GM23248 (cell line): ENCODE measurements around the gene PPP5C. TPM values are rescaled to one million over a fixed set of nuclear protein-coding genes. Genes with fewer than 3 reads are reported as not detected.

Source experiments
- DNase-seq: peaks from one replicate; pipeline ENCODE4 v3.0.0-alpha.2; 2015
- H2AFZ ChIP-seq: fragments of 200-600 bp; sonication (generic); 2 replicates; pipeline ENCODE4 v1.6.1; 2016; ENCODE audit warnings: antibody characterized with exemption
- H3F3A ChIP-seq: fragments of 200-600 bp; sonication (generic); 2 replicates; pipeline ENCODE4 v1.6.1; 2016; ENCODE audit warnings: mild to moderate bottlenecking, antibody characterized with exemption, mixed run types; ENCODE audit not compliant: insufficient read depth
- H3K27ac ChIP-seq: fragments of 200-600 bp; sonication (generic); 2 replicates; pipeline ENCODE4 v1.5.1; 2016; ENCODE audit warnings: mild to moderate bottlenecking
- H3K27me3 ChIP-seq: fragments of 200-600 bp; sonication (generic); replicated peaks from 2 replicates; pipeline ENCODE4 v1.6.1; 2016; ENCODE audit warnings: mild to moderate bottlenecking; ENCODE audit not compliant: insufficient read depth
- H3K36me3 ChIP-seq: fragments of 200-600 bp; sonication (generic); 2 replicates; pipeline ENCODE4 v1.6.1; 2016; ENCODE audit warnings: low read depth, mild to moderate bottlenecking
- H3K4me1 ChIP-seq: fragments of 200-600 bp; sonication (generic); 2 replicates; pipeline ENCODE4 v1.6.1; 2016; ENCODE audit warnings: mild to moderate bottlenecking; ENCODE audit not compliant: insufficient read depth
- H3K4me2 ChIP-seq: fragments of 200-600 bp; sonication (generic); one replicate; pipeline ENCODE4 v1.6.1; 2016; ENCODE audit warnings: mild to moderate bottlenecking; ENCODE audit not compliant: unreplicated experiment
- H3K4me3 ChIP-seq: fragments of 200-600 bp; sonication (generic); 2 replicates; pipeline ENCODE4 v1.5.1; 2016; ENCODE audit warnings: mild to moderate bottlenecking
- H3K79me2 ChIP-seq: fragments of 200-600 bp; sonication (generic); 2 replicates; pipeline ENCODE4 v1.6.1; 2016; ENCODE audit warnings: mild to moderate bottlenecking; ENCODE audit not compliant: insufficient read depth
- H3K9ac ChIP-seq: fragments of 200-600 bp; sonication (generic); 2 replicates; pipeline ENCODE4 v1.6.1; 2016; ENCODE audit warnings: mild to moderate bottlenecking
- H3K9me2 ChIP-seq: fragments of 200-600 bp; sonication (generic); 2 replicates; pipeline ENCODE4 v1.6.1; 2016; ENCODE audit warnings: mixed run types, mild to moderate bottlenecking, moderate library complexity; ENCODE audit not compliant: insufficient read depth
- H3K9me3 ChIP-seq: fragments of 200-600 bp; sonication (generic); one replicate; pipeline ENCODE4 v1.6.1; 2017; ENCODE audit warnings: low read depth
- H4K20me1 ChIP-seq: fragments of 200-600 bp; sonication (generic); 2 replicates; pipeline ENCODE4 v1.6.0; 2016; ENCODE audit not compliant: insufficient read depth
- EZH2 ChIP-seq: fragments of 200-600 bp; sonication (generic); IDR thresholded peaks from 2 replicates; pipeline ENCODE4 v1.6.1; 2018; ENCODE audit warnings: antibody characterized with exemption, mild to moderate bottlenecking; ENCODE audit not compliant: insufficient read depth, poor library complexity, severe bottlenecking
- EZH2phosphoT487 ChIP-seq: fragments of 200-600 bp; sonication (generic); IDR thresholded peaks from 2 replicates; pipeline ENCODE4 v1.6.1; 2018; ENCODE audit warnings: antibody characterized with exemption, moderate library complexity, mild to moderate bottlenecking, low read depth; ENCODE audit not compliant: insufficient read depth
- WGBS, 2 experiments: methylation state at CpG; one replicate each; pipeline ENCODE4 v1.1.6; 2015 to 2017; ENCODE audit warnings: low lambda C conversion rate in 2 of 2, low coverage in 1 of 2; ENCODE audit errors: missing lambda C conversion rate in 2 of 2; 5-methylcytosine and 5-hydroxymethylcytosine counted together
- in situ Hi-C: fragments of 300-500 bp; cut with MboI; formaldehyde crosslinking; loops from 2 replicates; pipeline ENCODE4 v1.15.0; 2020
- polyA plus RNA-seq: library from polyadenylated mRNA; unstranded; fragments of >200 nt; fragmentation: Nextera tagmentation; extraction: Ambion mirVana; gene quantifications from 2 replicates; pipeline ENCODE4 v1.2.1, GENCODE V29; 2016
- total RNA-seq: library from RNA; depleted of rRNA; stranded (reverse); fragments of >200 nt; shearing (Covaris generic); gene quantifications from 2 replicates; pipeline ENCODE4 v1.2.3, GENCODE V29; 2014

Gene PPP5C
- total and polyA plus RNA-seq, 2 experiments from 2014 or later, result 47.3 to 60.8 TPM

DNA sequence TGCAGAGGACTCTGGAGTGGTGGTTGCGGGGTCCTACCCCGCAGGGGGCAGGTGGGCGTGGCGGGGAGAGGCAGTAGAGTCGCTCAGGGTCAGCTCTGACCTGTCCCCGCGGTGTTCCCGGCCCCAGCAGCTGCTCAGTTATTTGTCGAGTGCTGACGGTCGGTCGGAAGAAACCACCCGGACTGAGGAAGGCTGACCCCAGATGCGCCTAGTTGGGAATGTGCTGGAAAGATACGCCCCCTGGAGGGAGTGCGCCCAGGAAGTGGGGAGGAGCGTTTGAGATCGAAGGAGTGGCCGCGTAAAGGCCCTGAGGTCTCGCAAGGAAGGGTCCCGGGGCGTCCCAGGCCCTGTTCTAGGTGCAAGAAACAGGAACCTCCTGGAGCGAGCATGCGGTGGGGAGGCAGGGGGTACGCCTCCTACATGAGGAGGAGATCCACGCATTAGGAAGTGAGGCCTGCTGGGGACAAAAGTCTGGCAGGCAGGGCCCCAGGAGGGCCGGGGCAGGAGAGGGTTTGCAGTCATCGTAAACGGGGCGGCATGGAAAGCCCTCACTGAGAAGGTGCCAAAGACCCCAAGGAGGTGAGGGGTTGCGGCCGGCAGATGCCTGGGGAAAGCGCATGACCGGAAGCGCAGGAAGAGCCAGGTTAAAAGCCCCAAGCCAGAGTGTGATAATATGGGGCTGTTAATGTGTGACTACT is 57.3 kb downstream of the PPP5C start:
- TF ChIP-seq EZH2phosphoT487 (no peak), EZH2 (no peak)
- Histone ChIP-seq H3K36me3 (no peaks in the 10 kb centered on the region), H3K9ac (no peak overlapping the region), H2AFZ (peak overlapping the region; percentile 66), H3K4me2 (no peak overlapping the region), H3K79me2 (no peaks in the 10 kb centered on the region), H3F3A (no peaks in the 10 kb centered on the region), H3K4me3 (no peak overlapping the region; the same call in 1 of the 2 replicates), H3K27ac (no peak overlapping the region), H4K20me1 (no peaks in the 10 kb centered on the region), H3K9me2 (no peaks in the 10 kb centered on the region), H3K4me1 (peaks cover 6% of the 10 kb centered on the region; the same call in 1 of the 2 replicates), H3K27me3 (peaks cover 4% of the 10 kb centered on the region; the same call in 1 of the 2 replicates), H3K9me3 (no peaks in the 10 kb centered on the region)
- 16 to 18% methylated on average over 36 of the region's 36 CpGs for WGBS, 2 experiments
- DNase-seq, result peak; percentile 38
- in situ Hi-C loops, result loop anchor here (5.0 kb wide), 1 partner anchor 83 kb away; no protein-coding TSS in a partner anchor

DNA sequence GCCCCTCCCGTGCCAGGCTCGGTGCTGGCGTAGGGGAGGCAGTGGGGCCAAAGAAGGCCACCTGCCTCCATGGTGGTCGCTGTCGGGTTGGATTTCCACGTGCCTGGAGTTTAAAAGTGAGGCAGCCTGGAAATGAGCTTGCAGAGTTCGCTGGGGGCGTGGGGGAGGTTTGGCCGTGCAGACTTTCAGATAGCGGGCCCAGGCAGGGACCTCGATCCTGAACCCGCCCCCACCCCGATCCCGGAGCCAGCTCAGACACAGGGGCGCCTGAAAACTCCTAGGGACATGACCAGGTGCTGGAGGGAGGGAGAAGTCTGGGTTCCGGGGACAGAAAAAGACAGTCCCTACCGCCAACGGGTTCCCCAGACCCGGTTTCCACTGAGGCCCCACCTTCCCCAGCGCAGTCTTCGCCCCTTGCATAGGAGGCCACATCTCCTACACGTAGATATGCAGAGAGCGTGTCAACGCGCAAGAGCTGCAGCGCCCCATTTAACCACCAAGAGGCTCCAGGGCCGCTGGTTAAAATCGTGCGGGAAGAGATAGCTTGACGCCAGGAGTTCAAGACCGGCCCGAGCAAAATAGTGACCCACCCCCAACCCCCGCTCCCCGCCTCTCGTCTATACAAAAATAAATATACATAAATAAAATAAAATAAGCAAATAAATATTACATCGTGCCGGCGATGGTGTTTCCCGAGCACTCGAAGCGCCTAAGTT is 58.0 kb downstream of the PPP5C start:
- Histone ChIP-seq H3K9me3 (no peaks in the 10 kb centered on the region), H3K4me3 (no peak overlapping the region), H3K79me2 (no peaks in the 10 kb centered on the region), H3K36me3 (no peaks in the 10 kb centered on the region), H3K9ac (no peak overlapping the region), H3K9me2 (no peaks in the 10 kb centered on the region), H3F3A (no peaks in the 10 kb centered on the region), H2AFZ (no peak overlapping the region), H3K27me3 (peaks cover 4% of the 10 kb centered on the region; the same call in 1 of the 2 replicates), H3K4me2 (no peak overlapping the region), H3K4me1 (peaks cover 6% of the 10 kb centered on the region; the same call in 1 of the 2 replicates), H4K20me1 (no peaks in the 10 kb centered on the region), H3K27ac (no peak overlapping the region)
- no peak for TF ChIP-seq EZH2phosphoT487
- TF ChIP-seq EZH2, result no peak
- DNase-seq, result no peak
- 66 to 72% methylated on average over 33 to 38 of the region's 41 CpGs for WGBS, 2 experiments
- in situ Hi-C loops, result loop anchor here (5.0 kb wide), 1 partner anchor 82 kb away; no protein-coding TSS in a partner anchor

DNA sequence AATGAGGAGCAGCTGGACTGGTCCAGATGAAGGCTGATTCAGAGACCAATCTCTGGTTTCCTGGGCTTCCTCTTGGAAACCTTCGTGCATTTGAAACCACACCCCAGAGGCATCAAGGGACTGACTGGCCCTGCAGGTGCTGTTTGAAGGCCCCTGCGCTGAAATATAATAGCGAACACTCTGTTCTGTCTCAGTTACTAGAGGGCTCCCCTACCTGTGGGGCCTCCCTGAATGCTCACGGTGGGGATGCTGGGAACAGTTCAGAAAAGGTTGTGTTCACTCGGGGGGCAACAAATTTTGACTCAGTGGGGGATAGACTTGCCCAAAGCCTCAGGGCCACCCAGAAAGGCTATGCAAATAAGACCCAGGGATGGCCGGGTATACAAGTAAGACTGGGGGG is 60.1 kb downstream of the PPP5C start:
- H3K4me3 ChIP-seq, result no peak overlapping the region
- peaks cover 6% of the 10 kb centered on the region; the same call in 1 of the 2 replicates for H3K4me1 ChIP-seq
- H3K9me3 ChIP-seq, result no peaks in the 10 kb centered on the region
- 0 out of 2 replicates have a peak, but pooled peaks cover 5% of the 10 kb centered on the region for H3K79me2 ChIP-seq
- peak; percentile 37 for DNase-seq
- peaks cover 6% of the 10 kb centered on the region; the same call in 1 of the 2 replicates for H3K27me3 ChIP-seq
- H3F3A ChIP-seq, result no peaks in the 10 kb centered on the region
- H3K9ac ChIP-seq, result no peak overlapping the region
- H3K27ac ChIP-seq, result no peak overlapping the region
- H3K9me2 ChIP-seq, result no peaks in the 10 kb centered on the region
- no peaks in the 10 kb centered on the region for H4K20me1 ChIP-seq
- no peak for TF ChIP-seq EZH2phosphoT487
- TF ChIP-seq EZH2, result no peak
- H2AFZ ChIP-seq, result no peak overlapping the region
- WGBS, 2 experiments, result 5 to 7% methylated on average over 6 of the region's 6 CpGs
- H3K4me2 ChIP-seq, result no peak overlapping the region
- H3K36me3 ChIP-seq, result no peaks in the 10 kb centered on the region
- in situ Hi-C loops, result no loop called here

DNA sequence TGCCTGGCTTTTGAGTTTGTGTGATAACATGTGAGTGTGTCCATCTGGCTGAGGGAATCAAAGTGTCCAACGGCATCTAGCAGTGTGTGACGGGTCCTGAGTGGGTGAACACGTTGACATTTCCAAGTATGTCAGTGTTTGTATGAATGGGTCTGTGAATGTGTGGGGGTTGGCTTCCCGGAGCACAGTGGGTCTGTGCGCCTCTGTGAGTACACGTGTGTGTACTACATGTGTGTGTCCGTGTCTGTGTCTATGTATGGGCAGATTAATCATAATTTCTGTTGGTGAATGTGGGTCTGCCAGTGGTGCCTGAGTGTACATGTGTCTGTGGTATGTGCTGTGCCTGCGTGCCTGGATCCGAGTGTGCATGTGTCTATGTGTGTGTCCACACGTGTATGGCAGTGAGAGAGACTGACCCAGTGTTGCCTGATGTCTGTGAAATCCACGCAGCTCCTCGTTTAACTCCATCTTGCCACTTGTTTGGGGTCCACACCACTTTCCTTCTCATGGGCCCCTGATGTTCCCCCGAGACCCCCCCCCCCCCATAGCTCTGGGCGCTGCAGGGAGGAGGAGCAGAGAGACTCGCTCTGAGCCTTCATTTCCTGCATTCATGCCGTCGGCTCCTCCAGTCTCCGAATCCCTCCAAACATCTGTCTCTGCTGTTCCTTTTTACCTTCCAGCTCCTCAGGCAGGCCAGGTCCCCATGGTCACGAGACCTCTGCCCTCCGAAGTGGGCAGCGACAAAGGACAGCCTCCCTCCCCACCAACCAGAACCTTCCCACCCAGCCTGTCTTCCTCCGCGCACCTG is 61.2 kb downstream of the PPP5C start:
- no peaks in the 10 kb centered on the region for H3K9me3 ChIP-seq
- no peaks in the 10 kb centered on the region for H3K9me2 ChIP-seq
- 11 to 13% methylated on average over 18 to 23 of the region's 23 CpGs for WGBS, 2 experiments
- no peak overlapping the region for H2AFZ ChIP-seq
- no peak for DNase-seq
- H3K27me3 ChIP-seq, result peaks cover 14% of the 10 kb centered on the region; the same call in 1 of the 2 replicates
- H3K4me2 ChIP-seq, result no peak overlapping the region
- no peaks in the 10 kb centered on the region for H4K20me1 ChIP-seq
- H3K9ac ChIP-seq, result no peak overlapping the region
- peaks cover 14% of the 10 kb centered on the region; the same call in 1 of the 2 replicates for H3K79me2 ChIP-seq
- in situ Hi-C loops, result no loop called here
- no peaks in the 10 kb centered on the region for H3K36me3 ChIP-seq
- H3K27ac ChIP-seq, result no peak overlapping the region
- H3K4me1 ChIP-seq, result peaks cover 6% of the 10 kb centered on the region; the same call in 1 of the 2 replicates
- H3K4me3 ChIP-seq, result no peak overlapping the region
- H3F3A ChIP-seq, result no peaks in the 10 kb centered on the region
- TF ChIP-seq EZH2 (no peak), EZH2phosphoT487 (no peak)
